SU-DHL-6 (cell line): Measurements from ENCODE around the gene TNFRSF25.
"Not testable (repeated sequence)": the region's sequence is repeated elsewhere in the genome, so short reads cannot be mapped to it uniquely, and the experiment has no call there.

ENCODE experiments used
- EZH2phosphoT487 ChIP-seq: fragments of 200-600 bp; sonication (generic), shearing (Covaris generic); conservative IDR thresholded peaks from 2 replicates; pipeline ENCODE4 v1.6.1; 2018; ENCODE audit warnings: mild to moderate bottlenecking, antibody characterized with exemption, low read length, moderate library complexity, mixed read lengths
- TF ChIP-seq, protein P1 (sequence below): fragments of 200-600 bp; sonication (generic); IDR thresholded peaks from one replicate; pipeline ENCODE4 v1.5.1; 2017; ENCODE audit warnings: antibody characterized with exemption, mild to moderate bottlenecking, low read length, moderate library complexity; ENCODE audit not compliant: insufficient read depth, poor library complexity, severe bottlenecking

- TF ChIP-seq, protein P1, sequence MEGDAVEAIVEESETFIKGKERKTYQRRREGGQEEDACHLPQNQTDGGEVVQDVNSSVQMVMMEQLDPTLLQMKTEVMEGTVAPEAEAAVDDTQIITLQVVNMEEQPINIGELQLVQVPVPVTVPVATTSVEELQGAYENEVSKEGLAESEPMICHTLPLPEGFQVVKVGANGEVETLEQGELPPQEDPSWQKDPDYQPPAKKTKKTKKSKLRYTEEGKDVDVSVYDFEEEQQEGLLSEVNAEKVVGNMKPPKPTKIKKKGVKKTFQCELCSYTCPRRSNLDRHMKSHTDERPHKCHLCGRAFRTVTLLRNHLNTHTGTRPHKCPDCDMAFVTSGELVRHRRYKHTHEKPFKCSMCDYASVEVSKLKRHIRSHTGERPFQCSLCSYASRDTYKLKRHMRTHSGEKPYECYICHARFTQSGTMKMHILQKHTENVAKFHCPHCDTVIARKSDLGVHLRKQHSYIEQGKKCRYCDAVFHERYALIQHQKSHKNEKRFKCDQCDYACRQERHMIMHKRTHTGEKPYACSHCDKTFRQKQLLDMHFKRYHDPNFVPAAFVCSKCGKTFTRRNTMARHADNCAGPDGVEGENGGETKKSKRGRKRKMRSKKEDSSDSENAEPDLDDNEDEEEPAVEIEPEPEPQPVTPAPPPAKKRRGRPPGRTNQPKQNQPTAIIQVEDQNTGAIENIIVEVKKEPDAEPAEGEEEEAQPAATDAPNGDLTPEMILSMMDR, result not testable (repeated sequence)
- TF ChIP-seq EZH2phosphoT487, result not testable (repeated sequence)
Measured at GRCh38 chr1:6493834-6494223, 27.9 kb upstream of the TNFRSF25 start.
